Measurements from ENCODE around the gene RBSN.
"Not testable (repeated sequence)": the region's sequence is repeated elsewhere in the genome, so short reads cannot be mapped to it uniquely, and the experiment has no call there.

Gene RBSN

DNA sequence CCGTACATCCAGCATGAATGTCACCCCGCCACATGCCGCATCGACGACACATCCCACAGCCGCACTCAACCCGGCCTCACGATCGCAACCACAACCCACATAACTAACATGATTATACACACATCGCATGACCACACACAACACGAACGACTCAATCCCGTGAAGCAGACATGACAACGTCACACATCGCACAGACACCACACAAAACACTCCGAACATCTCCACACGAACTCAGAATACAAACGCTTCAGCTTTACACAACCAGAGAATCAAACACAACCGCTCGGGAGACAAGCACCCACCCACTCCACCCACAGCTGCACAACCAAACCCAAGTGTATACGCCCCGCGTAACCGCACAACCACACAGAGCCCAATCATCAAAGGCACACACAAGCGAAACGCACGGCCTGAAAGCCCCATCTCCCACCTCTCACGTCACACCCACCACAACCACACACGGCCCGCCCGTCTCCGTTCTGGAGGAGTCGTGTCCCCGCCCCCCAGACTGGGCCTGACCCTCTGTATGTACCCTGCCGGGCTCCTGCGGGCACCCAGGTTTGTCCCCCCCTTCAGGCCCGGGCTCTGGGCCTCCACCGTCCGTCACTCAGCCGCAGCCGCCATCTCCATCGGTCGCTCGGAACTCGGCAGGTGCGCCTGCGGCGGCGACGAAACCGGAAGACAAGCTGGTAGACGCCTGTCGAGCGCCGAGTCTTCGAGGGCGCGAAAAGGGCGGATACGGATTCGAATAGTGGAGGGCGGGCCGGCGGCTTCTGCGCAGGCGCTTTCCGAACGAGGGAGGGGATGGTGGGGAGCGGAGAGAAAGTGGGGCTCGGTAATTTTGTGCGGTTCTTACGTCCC is at the start of gene RBSN:
Gene RBSN, minus strand, starts transcription at position 646 of the 861 bp plus-strand sequence. CDS start 3,028 bp downstream, outside the sequence.
- peak; percentile 97 for DNase-seq (ENCODE audit: low spot score)

GRCh38 chr3:15148614-15149013 is 49.7 kb upstream of the RBSN start:
- DNase-seq (ENCODE audit: low spot score): no peak

GRCh38 chr3:15136885-15137284 is 37.9 kb upstream of the RBSN start:
- not testable (repeated sequence) for DNase-seq (ENCODE audit: low spot score)

DNA sequence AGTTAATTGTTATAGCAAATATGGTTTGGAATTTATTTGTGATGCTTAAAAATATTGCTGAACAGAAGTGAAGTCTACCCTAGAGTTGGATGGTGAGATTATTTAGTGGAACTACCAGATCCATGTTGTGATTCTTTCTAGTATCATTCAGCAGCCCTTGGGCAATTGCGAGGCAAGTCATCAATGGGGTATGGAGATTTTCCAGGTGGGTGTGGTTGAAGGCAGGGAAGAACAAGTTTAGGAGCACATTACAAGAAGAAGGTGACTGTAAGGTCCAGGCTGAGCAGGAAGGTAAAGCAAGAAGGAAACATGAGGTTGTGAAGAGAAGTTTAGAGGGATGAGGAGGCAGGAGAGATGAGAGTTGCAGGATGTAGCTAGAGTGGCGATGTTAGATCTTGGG is 36.0 kb upstream of the RBSN start:
- DNase-seq (ENCODE audit: low spot score): not testable (repeated sequence)

DNA sequence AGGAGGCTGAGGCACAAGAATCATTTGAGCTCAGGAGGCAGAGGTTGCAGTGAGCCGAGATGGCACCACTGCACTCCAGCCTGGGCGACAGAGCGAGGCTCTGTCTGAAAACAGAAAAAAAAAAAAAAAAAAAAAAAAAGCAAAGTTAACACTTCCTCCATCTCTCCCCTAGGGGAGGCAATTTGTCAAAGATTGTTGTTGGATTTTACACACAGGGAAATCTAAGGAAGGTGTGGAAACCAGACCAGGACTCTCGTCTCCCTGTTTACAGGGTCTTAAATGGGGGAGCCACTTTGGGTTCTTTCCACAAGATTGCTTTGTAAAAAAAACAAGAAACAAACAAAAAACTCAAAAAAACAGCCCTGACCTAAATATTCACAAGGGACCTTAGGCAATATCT is 29.5 kb upstream of the RBSN start:
- DNase-seq (ENCODE audit: low spot score): not testable (repeated sequence)

DNA sequence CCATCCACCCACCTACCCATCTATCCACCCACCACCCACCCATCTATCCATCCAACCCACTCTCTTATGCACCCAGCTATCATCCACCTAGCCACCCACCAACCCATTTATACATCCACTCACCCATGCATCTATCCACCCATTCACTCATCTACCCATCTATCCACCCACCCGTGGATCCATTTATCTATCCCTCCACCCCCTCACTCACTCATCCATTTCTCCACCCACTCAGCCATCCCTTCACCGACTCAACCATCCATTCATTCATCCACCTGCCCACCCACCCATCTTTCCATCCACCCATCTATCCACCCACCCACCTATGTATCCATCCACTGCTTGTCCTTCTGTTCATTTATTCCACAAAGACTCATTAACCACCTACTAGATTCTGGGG is 28.0 kb upstream of the RBSN start:
- DNase-seq (ENCODE audit: low spot score): not testable (repeated sequence)

DNA sequence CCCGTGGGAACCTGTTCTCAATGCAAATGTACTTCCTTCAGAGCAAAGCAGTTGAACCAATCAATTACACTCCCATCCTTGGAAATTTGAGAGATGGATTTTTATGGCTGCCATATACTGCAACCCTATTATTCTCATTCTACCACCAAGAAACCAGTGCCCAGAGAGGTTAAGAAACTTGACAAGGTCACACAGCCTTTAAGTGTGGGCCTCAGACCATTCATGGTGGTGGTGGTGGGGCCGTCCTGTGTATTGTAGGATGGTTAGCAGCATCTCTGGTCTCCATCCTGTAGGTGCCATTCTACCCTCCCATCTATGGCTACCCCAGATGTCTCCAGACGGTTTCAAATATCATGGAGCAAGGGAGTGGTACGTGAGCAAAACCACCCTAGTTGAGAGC is 23.4 kb upstream of the RBSN start:
- no peak for DNase-seq (ENCODE audit: low spot score)

- DNase-seq (ENCODE audit: low spot score): no peak
Observed at GRCh38 chr3:15121936-15122335, 23.0 kb upstream of the RBSN start.

GRCh38 chr3:15120986-15121385 is 22.0 kb upstream of the RBSN start:
- DNase-seq (ENCODE audit: low spot score): no peak

GRCh38 chr3:15117011-15117410 is 18.1 kb upstream of the RBSN start:
- no peak for DNase-seq (ENCODE audit: low spot score)

GRCh38 chr3:15116032-15116669 is 17.2 kb upstream of the RBSN start:
- no peak for DNase-seq (ENCODE audit: low spot score)

DNA sequence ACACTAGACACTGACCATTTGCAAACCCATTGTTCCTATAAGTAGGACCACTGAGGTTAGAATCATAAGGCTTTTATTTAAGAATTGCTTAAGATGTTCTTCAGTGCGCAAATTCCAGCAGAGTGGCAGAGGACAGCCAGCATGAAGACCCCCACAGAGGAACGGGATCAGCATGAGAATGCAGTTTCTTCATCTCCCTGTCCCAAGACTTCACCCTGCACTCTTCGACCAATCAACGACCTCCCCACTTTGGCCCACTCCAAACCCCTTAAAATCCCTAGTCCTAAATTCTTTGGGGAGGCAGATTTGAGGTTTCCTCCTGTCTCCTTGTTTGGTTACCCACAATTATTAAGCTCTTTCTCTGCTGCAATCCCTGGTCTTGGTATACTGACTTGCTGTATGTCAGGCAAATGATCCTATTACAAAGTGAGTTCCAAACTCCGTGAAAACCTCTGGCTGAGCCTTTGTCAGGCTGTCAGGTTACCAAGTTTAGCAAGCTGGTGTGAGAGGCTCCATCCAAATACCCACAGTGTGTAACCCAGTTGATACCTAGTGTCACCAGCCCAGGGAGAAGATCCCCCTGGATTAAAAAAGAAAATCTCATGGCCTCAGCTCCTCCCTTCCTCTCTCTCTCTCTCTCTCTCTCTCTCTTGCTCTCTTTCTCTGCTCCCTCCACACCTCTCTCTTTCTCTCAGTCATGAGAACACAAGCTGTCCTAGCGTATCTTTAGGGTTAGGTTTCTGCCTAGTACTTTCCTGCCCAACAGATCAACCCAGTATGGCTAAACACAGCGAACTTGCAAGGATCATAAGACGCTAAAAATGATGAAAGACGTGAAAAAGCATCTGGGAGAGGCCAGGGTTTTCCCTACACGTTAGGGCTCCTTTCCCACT is 15.8 kb upstream of the RBSN start:
- DNase-seq (ENCODE audit: low spot score): no peak

GRCh38 chr3:15113884-15114283 is 14.9 kb upstream of the RBSN start:
- DNase-seq (ENCODE audit: low spot score): no peak

DNA sequence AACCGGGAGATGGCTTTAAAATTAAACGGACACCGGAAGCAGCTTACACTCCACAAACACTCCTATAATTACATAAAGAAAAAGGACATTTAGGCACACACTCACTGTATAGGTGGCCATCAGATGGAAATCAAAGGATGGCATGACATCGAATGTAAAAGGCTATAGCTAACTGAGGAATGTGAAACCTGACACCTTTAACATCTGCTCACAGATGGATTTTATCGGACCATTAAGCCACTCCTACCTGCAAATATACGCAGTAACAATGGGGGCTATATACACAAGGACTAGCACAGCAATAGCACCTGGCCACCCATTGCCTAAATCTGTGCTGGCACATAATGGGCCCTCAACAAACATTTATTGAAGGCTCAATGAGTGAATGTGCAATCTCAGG is 14.5 kb upstream of the RBSN start:
- DNase-seq (ENCODE audit: low spot score): no peak

- DNase-seq (ENCODE audit: low spot score): no peak
Observed at GRCh38 chr3:15112011-15112410, 13.1 kb upstream of the RBSN start.

DNA sequence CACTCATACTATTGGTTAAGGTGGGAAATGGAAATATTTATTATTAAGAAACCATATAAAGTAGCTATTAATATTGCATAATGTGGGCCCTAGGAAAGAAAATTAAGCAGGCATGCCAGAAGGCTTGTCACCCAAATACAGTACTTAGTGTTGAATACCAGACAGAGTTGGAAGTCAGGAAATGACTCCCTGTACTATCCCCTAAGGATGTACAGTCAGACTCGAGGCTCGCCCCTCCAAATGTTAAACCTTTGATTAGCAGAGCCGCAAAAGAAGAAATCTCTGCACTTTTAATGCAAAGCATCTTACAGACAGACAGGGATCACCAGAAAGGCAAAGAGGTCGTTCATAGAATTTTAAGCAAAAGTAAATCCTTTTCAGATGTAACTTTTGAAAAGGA is 11.3 kb upstream of the RBSN start:
- DNase-seq (ENCODE audit: low spot score): no peak

DNA sequence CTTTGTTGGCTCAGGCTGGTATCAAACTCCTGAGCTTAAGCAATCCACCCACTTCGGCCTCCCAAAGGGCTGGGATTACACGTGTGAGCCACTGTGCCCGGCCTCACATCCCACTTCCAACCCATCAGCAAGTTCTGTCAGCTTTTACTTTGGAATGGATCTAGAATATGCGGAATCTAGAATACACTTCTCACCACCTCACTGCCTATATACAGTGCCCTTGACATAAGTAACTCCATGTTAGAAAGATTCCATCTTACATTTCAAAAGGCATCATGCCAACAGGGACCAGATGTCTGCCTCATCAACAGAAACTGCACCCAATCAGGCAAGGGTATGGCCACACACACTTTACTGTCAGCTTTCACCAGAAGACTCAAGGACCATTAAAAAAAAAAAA is 9.9 kb upstream of the RBSN start:
- DNase-seq (ENCODE audit: low spot score): no peak

DNA sequence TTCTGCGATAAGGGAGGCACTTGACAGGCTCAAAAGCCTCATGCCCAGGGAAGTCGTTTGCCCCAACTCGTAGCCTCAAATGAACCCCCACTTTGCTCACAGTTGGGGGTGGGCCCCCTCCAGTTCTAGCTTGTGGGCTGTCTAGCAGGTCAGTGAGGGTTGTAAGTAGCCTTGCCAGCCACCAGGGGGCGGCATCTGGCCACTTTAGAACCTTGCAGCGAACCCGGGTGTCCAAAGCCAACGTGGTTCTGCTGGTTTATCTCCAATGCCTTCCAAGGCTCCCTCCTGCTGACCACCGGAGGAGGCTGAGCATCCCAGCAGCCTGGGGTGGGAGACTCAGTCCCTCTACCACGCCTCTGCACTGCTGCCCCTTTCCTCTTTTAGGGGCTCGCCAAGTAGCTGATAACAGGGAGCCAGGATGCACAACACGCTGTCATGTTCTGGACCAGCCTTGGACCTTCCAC is 9.2 kb upstream of the RBSN start:
- DNase-seq (ENCODE audit: low spot score): peak; percentile 78

GRCh38 chr3:15107075-15107947 is 8.4 kb upstream of the RBSN start:
- no peak for DNase-seq (ENCODE audit: low spot score)

- no peak for DNase-seq (ENCODE audit: low spot score)
Observed at GRCh38 chr3:15102836-15103235, 3.9 kb upstream of the RBSN start.

- no peak for DNase-seq (ENCODE audit: low spot score)
Observed at GRCh38 chr3:15102256-15102655, 3.3 kb upstream of the RBSN start.

Data from activated CD4-positive, alpha-beta T cell treated with anti-CD3 and anti-CD28 coated beads, Interleukin-2, Interleukin-4, amounts not matched to agents 100 ng/mL and 50 ng/mL, durations not matched to agents 16 hours and 8 hours (primary cell).